ENCODE data around the gene SIPA1L3. TPM values are rescaled to one million over a fixed set of nuclear protein-coding genes. Genes with fewer than 3 reads are reported as not detected.
A peak's percentile ranks its signal among the peaks of the same experiment; 100 is the strongest.

The SIPA1L3 gene
- total RNA-seq, 1 donor from 2014 or later: 66.7 TPM

- H3K4me3 ChIP-seq (ENCODE audit: low read depth, low read length): no peak overlapping the region
- DNase-seq (ENCODE audit: low read depth): no peak
- no peak for TF ChIP-seq CTCF (conservative IDR thresholded peaks at IDR 0.05; ENCODE audit: low read depth, low read length)
Observed at GRCh38 chr19:37954421-37954874, 47.4 kb downstream of the SIPA1L3 start.

- no peak overlapping the region for H3K4me3 ChIP-seq (ENCODE audit: low read depth, low read length)
- DNase-seq (ENCODE audit: low read depth): no peak
- TF ChIP-seq CTCF (conservative IDR thresholded peaks at IDR 0.05; ENCODE audit: low read depth, low read length): no peak
Observed at GRCh38 chr19:37955986-37956385, 49.0 kb downstream of the SIPA1L3 start.

- no peak for DNase-seq (ENCODE audit: low read depth)
- no peak for TF ChIP-seq CTCF (conservative IDR thresholded peaks at IDR 0.05; ENCODE audit: low read depth, low read length)
- no peak overlapping the region for H3K4me3 ChIP-seq (ENCODE audit: low read depth, low read length)
Observed at GRCh38 chr19:37957176-37957575, 50.2 kb downstream of the SIPA1L3 start.

- no peak overlapping the region for H3K4me3 ChIP-seq (ENCODE audit: low read depth, low read length)
- no peak for DNase-seq (ENCODE audit: low read depth)
- TF ChIP-seq CTCF (conservative IDR thresholded peaks at IDR 0.05; ENCODE audit: low read depth, low read length): no peak
Observed at GRCh38 chr19:37959665-37960114, 52.7 kb downstream of the SIPA1L3 start.

GRCh38 chr19:37961198-37961597 lies 54.2 kb downstream of the SIPA1L3 start:
- H3K4me3 ChIP-seq (ENCODE audit: low read depth, low read length): no peak overlapping the region
- no peak for TF ChIP-seq CTCF (conservative IDR thresholded peaks at IDR 0.05; ENCODE audit: low read depth, low read length)
- DNase-seq (ENCODE audit: low read depth): no peak

- H3K4me3 ChIP-seq (ENCODE audit: low read depth, low read length): no peak overlapping the region
- TF ChIP-seq CTCF (conservative IDR thresholded peaks at IDR 0.05; ENCODE audit: low read depth, low read length): peak; percentile 11
- DNase-seq (ENCODE audit: low read depth): no peak
Observed at GRCh38 chr19:37963190-37963936, 56.4 kb downstream of the SIPA1L3 start.

GRCh38 chr19:37964109-37964508 lies 57.1 kb downstream of the SIPA1L3 start:
- no peak overlapping the region for H3K4me3 ChIP-seq (ENCODE audit: low read depth, low read length)
- no peak for DNase-seq (ENCODE audit: low read depth)
- TF ChIP-seq CTCF (conservative IDR thresholded peaks at IDR 0.05; ENCODE audit: low read depth, low read length): no peak

Data from epithelial cell of proximal tubule (primary cell).